Measurements from ENCODE around the gene CD47.

Gene CD47

GRCh38 chr3:108118038-108118768 is 27.4 kb upstream of the CD47 start:
- no peaks in the 10 kb centered on the region for H4K20me1 ChIP-seq
- no peak overlapping the region for H3K4me3 ChIP-seq
- H3K4me2 ChIP-seq, result no peak overlapping the region
- H3K27me3 ChIP-seq, result no peaks in the 10 kb centered on the region
- no peak overlapping the region for H3K27ac ChIP-seq
- no peak overlapping the region for H3K9ac ChIP-seq
- no peaks in the 10 kb centered on the region for H3K9me3 ChIP-seq
- H3K4me1 ChIP-seq, result peaks cover 9% of the 10 kb centered on the region
- TF ChIP-seq Cebpa-rat (IDR thresholded peaks at IDR 0.05), result no peak
- no peaks in the 10 kb centered on the region for H3K36me3 ChIP-seq

DNA sequence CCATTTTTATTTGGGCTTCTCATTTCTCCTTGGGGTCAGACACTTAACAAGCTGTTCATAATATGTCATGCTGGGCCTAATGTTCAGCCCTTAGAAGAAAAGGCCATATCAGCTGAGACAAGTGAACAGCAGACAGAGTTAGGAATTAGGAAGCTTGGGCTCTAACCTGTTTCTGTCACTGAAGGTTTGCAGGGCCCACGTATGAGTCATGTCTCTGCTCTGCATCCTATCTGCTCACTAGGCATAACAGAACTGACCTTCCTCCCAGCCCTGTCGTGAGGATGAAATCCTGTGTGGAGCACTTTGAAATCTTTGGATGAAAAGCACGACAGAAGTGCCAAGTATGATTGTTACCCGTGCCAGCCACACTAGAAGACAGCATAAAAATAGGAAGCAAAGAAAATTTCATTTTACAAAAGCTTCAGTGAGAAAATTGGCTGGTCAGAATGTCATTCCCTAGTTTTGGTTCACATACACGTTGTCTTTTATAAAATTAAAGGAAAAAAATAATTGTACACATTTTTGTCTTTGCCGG is 26.5 kb upstream of the CD47 start:
- H3K4me1 ChIP-seq, result peaks cover 4% of the 10 kb centered on the region
- H3K4me3 ChIP-seq, result no peak overlapping the region
- H3K27me3 ChIP-seq, result no peaks in the 10 kb centered on the region
- H3K9ac ChIP-seq, result no peak overlapping the region
- no peak for TF ChIP-seq Cebpa-rat (IDR thresholded peaks at IDR 0.05)
- no peaks in the 10 kb centered on the region for H3K36me3 ChIP-seq
- H3K27ac ChIP-seq, result no peak overlapping the region
- no peaks in the 10 kb centered on the region for H3K9me3 ChIP-seq
- no peak overlapping the region for H3K4me2 ChIP-seq
- H4K20me1 ChIP-seq, result no peaks in the 10 kb centered on the region

GRCh38 chr3:108114423-108115065 is 23.7 kb upstream of the CD47 start:
- Histone ChIP-seq H3K27me3 (no peaks in the 10 kb centered on the region), H3K4me2 (no peak overlapping the region), H3K9ac (no peak overlapping the region), H3K36me3 (no peaks in the 10 kb centered on the region), H3K4me3 (no peak overlapping the region), H4K20me1 (no peaks in the 10 kb centered on the region), H3K4me1 (no peaks in the 10 kb centered on the region), H3K27ac (no peak overlapping the region), H3K9me3 (no peaks in the 10 kb centered on the region)
- no peak for TF ChIP-seq Cebpa-rat (IDR thresholded peaks at IDR 0.05)

DNA sequence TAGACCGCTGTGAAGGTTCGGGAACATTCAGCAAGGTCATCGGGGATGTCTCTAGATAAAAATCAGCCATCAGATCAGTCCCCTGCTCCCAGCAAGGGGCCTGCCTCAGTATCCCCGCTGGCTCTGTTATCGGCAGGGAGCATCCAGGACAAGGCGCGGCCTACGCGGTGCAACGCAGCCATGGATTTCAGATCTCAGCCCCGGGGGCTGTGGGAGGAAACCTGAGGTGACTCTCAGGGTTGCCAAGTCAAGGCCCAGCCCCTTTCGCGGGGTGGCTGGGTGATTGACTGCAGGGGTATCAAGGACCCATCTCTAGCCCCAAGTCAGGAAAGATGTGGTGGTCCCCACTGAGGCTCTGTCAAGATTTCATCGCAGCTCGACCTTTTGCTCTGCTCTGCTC is 23.1 kb upstream of the CD47 start:
- Histone ChIP-seq H3K4me3 (no peak overlapping the region), H3K4me1 (no peaks in the 10 kb centered on the region), H3K36me3 (no peaks in the 10 kb centered on the region), H3K9ac (no peak overlapping the region), H4K20me1 (no peaks in the 10 kb centered on the region), H3K4me2 (no peak overlapping the region), H3K27ac (no peak overlapping the region), H3K9me3 (no peaks in the 10 kb centered on the region), H3K27me3 (no peaks in the 10 kb centered on the region)
- no peak for TF ChIP-seq Cebpa-rat (IDR thresholded peaks at IDR 0.05)

DNA sequence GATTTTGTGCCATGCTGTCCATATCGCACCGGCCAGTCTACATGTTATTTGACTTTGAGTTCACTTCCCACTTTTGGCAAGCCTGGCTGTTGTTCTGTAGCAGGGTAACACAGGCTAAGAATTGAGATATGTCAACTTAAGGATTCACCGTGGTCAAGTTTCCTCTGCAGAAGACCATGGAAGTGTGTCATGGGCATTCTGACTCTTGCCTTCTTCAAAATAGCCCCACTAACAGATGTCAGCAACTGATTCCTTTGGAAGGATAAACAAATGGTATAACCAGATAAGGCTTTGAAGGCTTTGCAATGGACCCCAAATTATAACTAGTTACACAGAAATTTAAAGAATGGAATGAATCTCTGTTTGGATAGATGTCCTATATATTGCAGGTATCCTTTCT is 20.1 kb upstream of the CD47 start:
- no peaks in the 10 kb centered on the region for H4K20me1 ChIP-seq
- H3K27ac ChIP-seq, result no peak overlapping the region
- H3K4me3 ChIP-seq, result no peak overlapping the region
- no peak for TF ChIP-seq Cebpa-rat (IDR thresholded peaks at IDR 0.05)
- H3K4me2 ChIP-seq, result no peak overlapping the region
- H3K4me1 ChIP-seq, result peaks cover 12% of the 10 kb centered on the region
- no peaks in the 10 kb centered on the region for H3K36me3 ChIP-seq
- H3K9ac ChIP-seq, result no peak overlapping the region
- no peaks in the 10 kb centered on the region for H3K27me3 ChIP-seq
- H3K9me3 ChIP-seq, result no peaks in the 10 kb centered on the region

DNA sequence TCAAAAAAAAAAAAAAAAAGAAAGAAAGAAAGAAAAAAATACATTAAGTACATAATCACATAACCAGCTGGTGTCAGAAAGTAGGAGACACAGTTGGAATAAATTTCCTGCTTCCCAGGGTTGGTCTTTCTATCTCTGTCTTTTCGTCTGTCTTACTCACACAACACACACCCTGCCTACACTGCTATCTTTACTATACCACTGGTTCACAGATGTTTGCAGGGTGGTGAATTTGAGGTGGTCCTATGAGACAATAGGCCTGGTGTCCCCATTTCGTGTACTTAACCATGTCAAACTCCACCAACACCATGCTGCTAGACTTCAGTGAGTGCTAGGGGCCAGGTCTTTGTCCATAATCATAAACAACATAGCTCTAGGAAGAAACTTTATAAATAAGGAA is 17.6 kb upstream of the CD47 start:
- H3K27me3 ChIP-seq, result no peaks in the 10 kb centered on the region
- H4K20me1 ChIP-seq, result no peaks in the 10 kb centered on the region
- H3K9ac ChIP-seq, result no peak overlapping the region
- no peaks in the 10 kb centered on the region for H3K36me3 ChIP-seq
- H3K4me1 ChIP-seq, result peaks cover 21% of the 10 kb centered on the region
- no peak overlapping the region for H3K4me2 ChIP-seq
- no peaks in the 10 kb centered on the region for H3K9me3 ChIP-seq
- H3K27ac ChIP-seq, result no peak overlapping the region
- H3K4me3 ChIP-seq, result no peak overlapping the region
- TF ChIP-seq Cebpa-rat (IDR thresholded peaks at IDR 0.05), result no peak

DNA sequence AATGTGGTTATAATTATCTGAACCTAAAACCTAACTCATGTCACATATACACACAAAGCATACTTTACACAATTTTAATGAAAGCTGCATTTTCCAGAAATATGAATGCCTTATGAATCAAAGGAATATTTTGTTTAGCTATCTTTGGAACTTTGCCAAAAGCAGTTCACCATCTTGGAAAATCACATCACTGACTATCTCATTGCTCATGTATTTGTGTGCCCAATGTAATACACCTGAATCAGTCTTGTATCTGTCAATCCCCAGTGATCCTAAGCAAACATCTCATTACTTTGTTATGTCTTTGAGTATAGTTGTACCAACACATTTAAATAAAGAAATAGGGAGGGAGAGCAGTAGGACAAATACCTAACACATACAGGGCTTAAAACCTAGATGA is 15.6 kb upstream of the CD47 start:
- no peaks in the 10 kb centered on the region for H3K9me3 ChIP-seq
- H3K36me3 ChIP-seq, result no peaks in the 10 kb centered on the region
- H3K27me3 ChIP-seq, result no peaks in the 10 kb centered on the region
- no peak overlapping the region for H3K4me2 ChIP-seq
- no peak for TF ChIP-seq Cebpa-rat (IDR thresholded peaks at IDR 0.05)
- H3K4me3 ChIP-seq, result no peak overlapping the region
- no peak overlapping the region for H3K9ac ChIP-seq
- H4K20me1 ChIP-seq, result no peaks in the 10 kb centered on the region
- H3K4me1 ChIP-seq, result peaks cover 36% of the 10 kb centered on the region
- no peak overlapping the region for H3K27ac ChIP-seq

GRCh38 chr3:108106031-108106430 is 15.2 kb upstream of the CD47 start:
- Histone ChIP-seq H3K4me1 (peaks cover 40% of the 10 kb centered on the region), H4K20me1 (no peaks in the 10 kb centered on the region), H3K27ac (no peak overlapping the region), H3K9ac (no peak overlapping the region), H3K36me3 (no peaks in the 10 kb centered on the region), H3K4me2 (peak overlapping the region; percentile 59), H3K9me3 (no peaks in the 10 kb centered on the region), H3K4me3 (no peak overlapping the region), H3K27me3 (no peaks in the 10 kb centered on the region)
- no peak for TF ChIP-seq Cebpa-rat (IDR thresholded peaks at IDR 0.05)

- H3K4me1 ChIP-seq, result peaks cover 59% of the 10 kb centered on the region
- H3K4me2 ChIP-seq, result no peak overlapping the region
- no peak overlapping the region for H3K27ac ChIP-seq
- no peaks in the 10 kb centered on the region for H3K27me3 ChIP-seq
- H3K9ac ChIP-seq, result no peak overlapping the region
- no peaks in the 10 kb centered on the region for H4K20me1 ChIP-seq
- no peaks in the 10 kb centered on the region for H3K36me3 ChIP-seq
- H3K4me3 ChIP-seq, result no peak overlapping the region
- H3K9me3 ChIP-seq, result no peaks in the 10 kb centered on the region
- no peak for TF ChIP-seq Cebpa-rat (IDR thresholded peaks at IDR 0.05)
Measured at GRCh38 chr3:108103886-108104797, 13.3 kb upstream of the CD47 start.
